Peyer's patch (tissue), 4 donors: ENCODE measurements around the gene ZNF555. TPM values are rescaled to one million over a fixed set of nuclear protein-coding genes. Genes with fewer than 3 reads are reported as not detected.

Experiments used
- DNase-seq, 3 donors: peaks; one replicate each; pipeline ENCODE4 v3.0.0-alpha.2; 2017 to 2019
- H3K27ac ChIP-seq, 4 donors: fragments of 200-600 bp; sonication (generic); one replicate each; pipeline ENCODE4 v1.5.1; 2016 to 2019
- H3K27me3 ChIP-seq, 2 donors: fragments of 200-600 bp; sonication (generic); one replicate each; pipeline ENCODE4 v1.5.1; 2019
- H3K36me3 ChIP-seq, 3 donors: fragments of 200-600 bp; sonication (generic); one replicate each; pipeline ENCODE4 v1.5.1; 2016 to 2019
- H3K4me1 ChIP-seq, 4 donors: fragments of 200-600 bp; sonication (generic); one replicate each; pipeline ENCODE4 v1.5.1; 2016 to 2019
- H3K4me3 ChIP-seq, 4 donors: fragments of 200-600 bp; sonication (generic); 1 replicate in 3 of 4; 2 replicates in 1 of 4; pipeline ENCODE4 v1.5.1; 2016 to 2019; ENCODE audit warnings: mild to moderate bottlenecking in 1 of 4
- H3K9me3 ChIP-seq, 4 donors: fragments of 200-600 bp; sonication (generic); one replicate each; pipeline ENCODE4 v1.5.1; 2016 to 2019; ENCODE audit warnings: mild to moderate bottlenecking in 1 of 4
- CTCF ChIP-seq, 6 experiments: fragments of 450-650 bp in 4 of 6; fragments of 200-600 bp in 2 of 6; sonication (generic) in 1 of 6; IDR thresholded peaks; one replicate each; pipeline ENCODE4 v1.5.1; 2017 to 2019; ENCODE audit warnings: antibody characterized with exemption in 6 of 6, mild to moderate bottlenecking in 3 of 6, moderate library complexity in 1 of 6
- POLR2A ChIP-seq, 2 donors: fragments of 450-650 bp; IDR thresholded peaks; one replicate each; pipeline ENCODE4 v1.5.1; 2017; ENCODE audit warnings: antibody characterized with exemption in 2 of 2, mild to moderate bottlenecking in 2 of 2, moderate library complexity in 2 of 2
- total RNA-seq, 4 donors: library from RNA; depleted of rRNA; stranded (reverse); fragments of >200 nt; gene quantifications; one replicate each; pipeline ENCODE4 v1.1.0, GENCODE V29; 2016

ZNF555 gene
- total RNA-seq, 4 donors from 2014 or later, result 4.4 to 5.8 (median 4.4) TPM

GRCh38 chr19:2808129-2808941 lies 32.9 kb upstream of the ZNF555 start:
- Histone ChIP-seq H3K27ac (no peak overlapping the region), H3K36me3 (peaks cover 0 to 42% (median 0%) of the 10 kb centered on the region in 3 donors), H3K9me3 (no peaks in the 10 kb centered on the region), H3K4me1 (peaks cover 0 to 20% (median 2%) of the 10 kb centered on the region in 4 donors), H3K27me3 (no peaks in the 10 kb centered on the region), H3K4me3 (no peak overlapping the region)
- DNase-seq, result peak in 1 of 3 donors; percentile 37
- TF ChIP-seq POLR2A (IDR thresholded peaks at IDR 0.05) (no peak), CTCF (IDR thresholded peaks at IDR 0.05) (no peak)

GRCh38 chr19:2809387-2810140 lies 31.7 kb upstream of the ZNF555 start:
- no peak overlapping the region for H3K4me3 ChIP-seq
- peak in 1 of 3 donors; percentile 37 for DNase-seq
- no peaks in the 10 kb centered on the region for H3K9me3 ChIP-seq
- no peak overlapping the region for H3K27ac ChIP-seq
- no peaks in the 10 kb centered on the region for H3K27me3 ChIP-seq
- H3K36me3 ChIP-seq, result peaks cover 0 to 42% (median 0%) of the 10 kb centered on the region in 3 donors
- TF ChIP-seq POLR2A (IDR thresholded peaks at IDR 0.05), result no peak
- no peak for TF ChIP-seq CTCF (IDR thresholded peaks at IDR 0.05)
- H3K4me1 ChIP-seq, result peaks cover 0 to 20% (median 2%) of the 10 kb centered on the region in 4 donors

- Histone ChIP-seq H3K27ac (peak overlapping the region in 2 of 4 donors; percentile 87 to 98), H3K27me3 (no peaks in the 10 kb centered on the region), H3K4me1 (peaks cover 0 to 20% (median 2%) of the 10 kb centered on the region in 4 donors), H3K4me3 (no peak overlapping the region), H3K36me3 (peaks cover 0 to 35% (median 0%) of the 10 kb centered on the region in 3 donors), H3K9me3 (no peaks in the 10 kb centered on the region)
- TF ChIP-seq POLR2A (IDR thresholded peaks at IDR 0.05) (no peak), CTCF (IDR thresholded peaks at IDR 0.05) (no peak)
- peak in 1 of 3 donors; percentile 47 for DNase-seq
Observed at GRCh38 chr19:2810141-2811091, 30.9 kb upstream of the ZNF555 start.

- Histone ChIP-seq H3K4me1 (peaks cover 0 to 20% (median 2%) of the 10 kb centered on the region in 4 donors), H3K27ac (peak overlapping the region in 3 of 4 donors; percentile 69 to 98 (median 87)), H3K9me3 (no peaks in the 10 kb centered on the region), H3K4me3 (peak overlapping the region in 2 of 4 donors; percentile 41 to 52), H3K27me3 (no peaks in the 10 kb centered on the region), H3K36me3 (peaks cover 0 to 33% (median 0%) of the 10 kb centered on the region in 3 donors)
- TF ChIP-seq POLR2A (IDR thresholded peaks at IDR 0.05), result peak in 1 of 2 donors; percentile 73
- TF ChIP-seq CTCF (IDR thresholded peaks at IDR 0.05), result no peak
- peak in 2 of 3 donors; percentile 79 to 85 for DNase-seq
Observed at GRCh38 chr19:2811221-2811722, 30.0 kb upstream of the ZNF555 start.
